HG03565 (cell line): ENCODE data around the gene RS1.

Experiments used
- ATAC-seq: cut with Tn5 transposase; IDR thresholded peaks from one replicate; pipeline ENCODE4 v1.9.1; 2021; ENCODE audit warnings: mild to moderate bottlenecking, moderate library complexity; ENCODE audit not compliant: unreplicated experiment

RS1 gene

GRCh38 chrX:18613930-18614639 lies 57.8 kb downstream of the RS1 start:
- ATAC-seq, result no peak

GRCh38 chrX:18607966-18608365 lies 63.9 kb downstream of the RS1 start:
- ATAC-seq, result no peak

- no peak for ATAC-seq
These were observed 73.5 kb downstream of the RS1 start for GRCh38 chrX:18598413-18598812.

GRCh38 chrX:18596096-18596495 lies 75.8 kb downstream of the RS1 start:
- no peak for ATAC-seq

- ATAC-seq, result no peak
These were observed 77.8 kb downstream of the RS1 start for GRCh38 chrX:18594079-18594478.

GRCh38 chrX:18591834-18592233 lies 80.1 kb downstream of the RS1 start:
- no peak for ATAC-seq
